ENCODE results near the gene DENND5A. TPM values are rescaled to one million over a fixed set of nuclear protein-coding genes. Genes with fewer than 3 reads are reported as not detected.

DENND5A gene
- total and polyA plus RNA-seq, 2 of the 8 experiments (the other 6 are each of a cell fraction or from before 2014, with no cell fraction given), result 65.7 to 139 TPM

DNA sequence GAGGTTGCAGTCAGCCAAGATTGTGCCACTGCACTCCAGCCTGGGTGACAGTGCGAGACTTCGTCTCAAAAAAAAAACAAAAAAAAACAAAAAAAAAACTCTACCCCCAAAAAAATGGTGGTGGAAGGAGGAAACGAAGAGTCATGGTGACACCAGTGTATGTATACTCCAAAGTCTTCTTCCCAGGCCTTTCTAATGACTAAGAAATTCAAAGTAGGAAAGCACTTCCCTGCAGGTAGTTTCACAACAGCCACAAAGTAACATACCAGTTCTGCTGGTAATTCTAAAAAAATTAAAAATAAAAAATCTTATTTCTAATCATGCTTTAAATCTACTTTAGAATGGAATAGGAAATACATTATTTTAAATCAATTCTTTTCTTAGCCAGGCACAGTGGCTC is 72.6 kb downstream of the DENND5A start:
- Histone ChIP-seq H3K79me1 (ENCODE audit: low read depth, low read length) (no peaks in the 10 kb centered on the region), H3K27me3 (replicated peaks in 1 of 4; ENCODE audit: control insufficient read depth in 3 of 4, extremely low read depth in 1 of 4, insufficient read depth in 3 of 4, low read length in 3 of 4) (no peaks in the 10 kb centered on the region), H3K9me3 (ENCODE audit: insufficient read depth in 2 of 2, low read depth in 1 of 2, low read length in 1 of 2) (peaks cover 20% of the 10 kb centered on the region in 2 experiments), H3K4me3 (ENCODE audit: extremely low read depth in 1 of 4, insufficient read depth in 2 of 4, low read depth in 3 of 4, low read length in 4 of 4) (no peak overlapping the region), H4K5ac (ENCODE audit: insufficient read length, low read depth, low read length) (no peak overlapping the region), H3K23ac (ENCODE audit: insufficient read length) (no peak overlapping the region), H3K14ac (ENCODE audit: insufficient read length) (no peak overlapping the region), H2AK5ac (ENCODE audit: low read depth, low read length) (no peak overlapping the region), H3K18ac (ENCODE audit: extremely low read depth, low read length) (no peak overlapping the region), H3K79me2 (ENCODE audit: control insufficient read depth in 1 of 2, insufficient read depth in 2 of 2, low read length in 2 of 2) (no peaks in the 10 kb centered on the region), H2AFZ (ENCODE audit: low read length) (no peak overlapping the region), H3K4me1 (replicated peaks in 1 of 4; ENCODE audit: control insufficient read depth in 3 of 4, insufficient read depth in 4 of 4, low read length in 3 of 4) (no peaks in the 10 kb centered on the region), H2BK12ac (ENCODE audit: low read depth, low read length) (no peak overlapping the region), H3K27ac (ENCODE audit: low read depth, low read length) (no peak overlapping the region), H3K23me2 (ENCODE audit: low read depth, low read length) (no peaks in the 10 kb centered on the region), H4K20me1 (replicated peaks in 1 of 2; ENCODE audit: control insufficient read depth in 1 of 2, insufficient read depth in 2 of 2, low read length in 2 of 2) (no peaks in the 10 kb centered on the region), H2BK5ac (ENCODE audit: low read depth, low read length) (no peak overlapping the region), H3K4me2 (ENCODE audit: insufficient read depth in 1 of 2, low read depth in 2 of 2, low read length in 2 of 2) (no peak overlapping the region), H3K56ac (replicated peaks; ENCODE audit: insufficient read length, low read depth, low read length) (no peak overlapping the region), H4K91ac (replicated peaks; ENCODE audit: insufficient read length, low read length) (no peak overlapping the region), H3K36me3 (ENCODE audit: control insufficient read depth in 2 of 4, insufficient read depth in 4 of 4, low read length in 3 of 4) (peaks cover 0 to 48% (median 15%) of the 10 kb centered on the region in 4 experiments; a peak in 6 of 8 replicates), H4K8ac (ENCODE audit: extremely low read depth, insufficient read depth, low read length) (no peak overlapping the region), H2BK120ac (replicated peaks; ENCODE audit: low read depth, low read length) (no peak overlapping the region), H2BK20ac (ENCODE audit: low read length) (no peak overlapping the region), H3K9ac (replicated peaks in 1 of 4; ENCODE audit: extremely low read depth in 1 of 4, low read depth in 3 of 4, low read length in 3 of 4) (no peak overlapping the region), H2BK15ac (ENCODE audit: low read length) (no peak overlapping the region), H3K4ac (replicated peaks; ENCODE audit: insufficient read length, low read depth, low read length) (no peak overlapping the region)
- no peak for FAIRE-seq
- ChIA-PET CTCF (ENCODE audit: partially characterized antibody) (interaction anchor here (0.5 to 1.6 kb wide), 2 partner anchors 59 to 159 kb away, joined by 3 read pairs; no protein-coding TSS in a partner anchor), POLR2A (ENCODE audit: partially characterized antibody) (interaction anchor here (1.6 kb wide), 1 partner anchor 193 kb away, joined by 3 read pairs; no protein-coding TSS in a partner anchor)
- WGBS, 2 experiments (ENCODE audit: extremely low coverage in 1 of 2, insufficient coverage in 1 of 2, insufficient read length in 1 of 2, insufficient replicate concordance in 2 of 2, low coverage in 1 of 2, low lambda C conversion rate in 2 of 2, missing lambda C conversion rate in 1 of 2), result 88% methylated on average over 3 of the region's 3 CpGs; no CpG with 5 or more reads in 1 of the 2 experiments
- DNase-seq (ENCODE audit: low read depth in 1 of 2, low spot score in 2 of 2), result no peak
- no peak for TF ChIP-seq POLR2A (IDR thresholded peaks at IDR 0.05; ENCODE audit: control extremely low read depth in 1 of 2, low read depth in 2 of 2, low read length in 2 of 2)
- no peak for TF ChIP-seq RXRA (IDR thresholded peaks at IDR 0.05; ENCODE audit: insufficient read depth, low read depth, low read length)
- TF ChIP-seq, protein P1, sequence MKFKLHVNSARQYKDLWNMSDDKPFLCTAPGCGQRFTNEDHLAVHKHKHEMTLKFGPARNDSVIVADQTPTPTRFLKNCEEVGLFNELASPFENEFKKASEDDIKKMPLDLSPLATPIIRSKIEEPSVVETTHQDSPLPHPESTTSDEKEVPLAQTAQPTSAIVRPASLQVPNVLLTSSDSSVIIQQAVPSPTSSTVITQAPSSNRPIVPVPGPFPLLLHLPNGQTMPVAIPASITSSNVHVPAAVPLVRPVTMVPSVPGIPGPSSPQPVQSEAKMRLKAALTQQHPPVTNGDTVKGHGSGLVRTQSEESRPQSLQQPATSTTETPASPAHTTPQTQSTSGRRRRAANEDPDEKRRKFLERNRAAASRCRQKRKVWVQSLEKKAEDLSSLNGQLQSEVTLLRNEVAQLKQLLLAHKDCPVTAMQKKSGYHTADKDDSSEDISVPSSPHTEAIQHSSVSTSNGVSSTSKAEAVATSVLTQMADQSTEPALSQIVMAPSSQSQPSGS (IDR thresholded peaks at IDR 0.05; ENCODE audit: low read length), result no peak
- TF ChIP-seq TEAD4 (IDR thresholded peaks at IDR 0.05; ENCODE audit: low read depth, low read length), result no peak
- no peak for TF ChIP-seq CEBPB (IDR thresholded peaks at IDR 0.05; ENCODE audit: low read depth, low read length)
- no peak for TF ChIP-seq SP4 (IDR thresholded peaks at IDR 0.05; ENCODE audit: low read length)
- TF ChIP-seq, protein P2, sequence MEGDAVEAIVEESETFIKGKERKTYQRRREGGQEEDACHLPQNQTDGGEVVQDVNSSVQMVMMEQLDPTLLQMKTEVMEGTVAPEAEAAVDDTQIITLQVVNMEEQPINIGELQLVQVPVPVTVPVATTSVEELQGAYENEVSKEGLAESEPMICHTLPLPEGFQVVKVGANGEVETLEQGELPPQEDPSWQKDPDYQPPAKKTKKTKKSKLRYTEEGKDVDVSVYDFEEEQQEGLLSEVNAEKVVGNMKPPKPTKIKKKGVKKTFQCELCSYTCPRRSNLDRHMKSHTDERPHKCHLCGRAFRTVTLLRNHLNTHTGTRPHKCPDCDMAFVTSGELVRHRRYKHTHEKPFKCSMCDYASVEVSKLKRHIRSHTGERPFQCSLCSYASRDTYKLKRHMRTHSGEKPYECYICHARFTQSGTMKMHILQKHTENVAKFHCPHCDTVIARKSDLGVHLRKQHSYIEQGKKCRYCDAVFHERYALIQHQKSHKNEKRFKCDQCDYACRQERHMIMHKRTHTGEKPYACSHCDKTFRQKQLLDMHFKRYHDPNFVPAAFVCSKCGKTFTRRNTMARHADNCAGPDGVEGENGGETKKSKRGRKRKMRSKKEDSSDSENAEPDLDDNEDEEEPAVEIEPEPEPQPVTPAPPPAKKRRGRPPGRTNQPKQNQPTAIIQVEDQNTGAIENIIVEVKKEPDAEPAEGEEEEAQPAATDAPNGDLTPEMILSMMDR (IDR thresholded peaks at IDR 0.05; ENCODE audit: control extremely low read depth in 1 of 3, insufficient read depth in 1 of 3, low read depth in 1 of 3, low read length in 3 of 3), result no peak
- no peak for TF ChIP-seq RBBP5 (IDR thresholded peaks at IDR 0.05; ENCODE audit: borderline replicate concordance, low read depth, low read length)
- TF ChIP-seq HDAC6 (IDR thresholded peaks at IDR 0.05; ENCODE audit: low read depth, low read length), result no peak
- TF ChIP-seq, protein P3, sequence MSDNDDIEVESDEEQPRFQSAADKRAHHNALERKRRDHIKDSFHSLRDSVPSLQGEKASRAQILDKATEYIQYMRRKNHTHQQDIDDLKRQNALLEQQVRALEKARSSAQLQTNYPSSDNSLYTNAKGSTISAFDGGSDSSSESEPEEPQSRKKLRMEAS (IDR thresholded peaks at IDR 0.05), result no peak
- TF ChIP-seq SP2 (IDR thresholded peaks at IDR 0.05; ENCODE audit: low read length), result no peak

All from H1 (cell line).